Vagina (tissue), 2 donors: ENCODE data around the gene BEGAIN. TPM values are rescaled to one million over a fixed set of nuclear protein-coding genes. Genes with fewer than 3 reads are reported as not detected.
A peak's percentile ranks its signal among the peaks of the same experiment; 100 is the strongest.

ENCODE experiments used
- DNase-seq, 2 donors: peaks; one replicate each; pipeline ENCODE4 v3.0.0-alpha.2; 2017; ENCODE audit errors: extremely low spot score in 2 of 2
- H3K27ac ChIP-seq: fragments of 200-600 bp; sonication (generic); one replicate; pipeline ENCODE4 v1.5.1; 2019
- H3K27me3 ChIP-seq: fragments of 200-600 bp; sonication (generic); one replicate; pipeline ENCODE4 v1.5.1; 2019
- H3K36me3 ChIP-seq, 2 donors: fragments of 200-600 bp; sonication (generic); one replicate each; pipeline ENCODE4 v1.5.1; 2017 to 2019
- H3K4me1 ChIP-seq: fragments of 200-600 bp; sonication (generic); one replicate; pipeline ENCODE4 v1.5.1; 2019
- H3K4me3 ChIP-seq, 2 donors: fragments of 200-600 bp; sonication (generic); 1 replicate in 1 of 2; 2 replicates in 1 of 2; pipeline ENCODE4 v1.5.1; 2016 to 2019
- H3K9me3 ChIP-seq: fragments of 200-600 bp; sonication (generic); one replicate; pipeline ENCODE4 v1.5.1; 2019
- POLR2A ChIP-seq, 2 donors: fragments of 450-650 bp; IDR thresholded peaks; one replicate each; pipeline ENCODE4 v1.6.1; 2017; ENCODE audit warnings: antibody characterized with exemption in 2 of 2, mild to moderate bottlenecking in 2 of 2, moderate library complexity in 2 of 2
- POLR2AphosphoS5 ChIP-seq, 2 donors: sonication (generic); formaldehyde crosslinking; IDR thresholded peaks; one replicate each; pipeline ENCODE4 v1.9.0; 2017; ENCODE audit warnings: antibody characterized with exemption in 2 of 2, mild to moderate bottlenecking in 2 of 2, low read depth in 1 of 2; ENCODE audit not compliant: insufficient read depth in 1 of 2
- intact Hi-C: fragments of 100-400 bp; cut with DNase I; formaldehyde crosslinking; loops from one replicate; pipeline ENCODE4 v1.15.1; 2023
- total RNA-seq: library from RNA; depleted of rRNA; stranded (reverse); fragments of >200 nt; gene quantifications from one replicate; pipeline ENCODE4 v1.2.3, GENCODE V29; 2016
- TF ChIP-seq, protein P1 (sequence below), 3 experiments: fragments of 450-650 bp in 2 of 3; fragments of 200-600 bp in 1 of 3; sonication (generic) in 1 of 3; IDR thresholded peaks; one replicate each; pipeline ENCODE4 v1.5.1; 2017 to 2019; ENCODE audit warnings: antibody characterized with exemption in 3 of 3, mild to moderate bottlenecking in 2 of 3, moderate library complexity in 2 of 3

Gene BEGAIN
- total RNA-seq, 1 donor from 2014 or later: 3.4 TPM

DNA sequence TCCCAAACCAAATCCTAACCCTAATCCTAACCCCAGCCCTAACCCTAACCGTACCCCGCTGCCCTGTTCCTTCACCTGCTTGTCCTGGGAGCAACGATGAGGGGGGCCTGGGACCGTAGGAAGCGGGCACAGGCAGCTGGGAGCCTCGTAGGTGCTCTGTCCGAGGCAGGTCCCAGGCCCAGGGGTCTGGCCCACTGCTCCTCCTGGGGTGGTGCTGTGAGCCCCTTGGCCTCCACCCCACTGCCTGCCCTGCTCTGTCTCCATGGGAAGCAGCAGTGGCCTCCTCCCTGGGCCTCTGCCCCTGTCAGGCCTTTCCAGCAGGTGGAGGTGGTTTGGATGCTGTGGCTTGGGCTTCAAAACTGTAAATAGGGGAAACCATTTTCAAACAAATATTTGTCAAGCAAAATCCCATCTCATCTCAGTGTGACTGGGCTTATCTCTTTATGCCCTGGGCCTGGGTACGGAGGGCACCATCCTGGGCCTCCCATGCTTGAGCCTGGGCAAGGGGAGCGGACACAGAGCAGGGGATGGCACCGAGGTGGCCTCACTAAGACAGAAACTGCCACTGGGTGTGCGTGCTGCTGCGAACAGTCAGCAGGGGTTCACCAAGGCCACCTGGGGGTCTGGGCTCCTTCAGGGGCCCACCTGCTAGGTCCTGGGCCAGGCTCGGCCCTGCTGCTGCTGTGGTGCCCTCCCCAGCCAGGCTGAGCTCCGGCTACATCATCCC, 3.7 kb upstream of the BEGAIN start:
- TF ChIP-seq, protein P1, sequence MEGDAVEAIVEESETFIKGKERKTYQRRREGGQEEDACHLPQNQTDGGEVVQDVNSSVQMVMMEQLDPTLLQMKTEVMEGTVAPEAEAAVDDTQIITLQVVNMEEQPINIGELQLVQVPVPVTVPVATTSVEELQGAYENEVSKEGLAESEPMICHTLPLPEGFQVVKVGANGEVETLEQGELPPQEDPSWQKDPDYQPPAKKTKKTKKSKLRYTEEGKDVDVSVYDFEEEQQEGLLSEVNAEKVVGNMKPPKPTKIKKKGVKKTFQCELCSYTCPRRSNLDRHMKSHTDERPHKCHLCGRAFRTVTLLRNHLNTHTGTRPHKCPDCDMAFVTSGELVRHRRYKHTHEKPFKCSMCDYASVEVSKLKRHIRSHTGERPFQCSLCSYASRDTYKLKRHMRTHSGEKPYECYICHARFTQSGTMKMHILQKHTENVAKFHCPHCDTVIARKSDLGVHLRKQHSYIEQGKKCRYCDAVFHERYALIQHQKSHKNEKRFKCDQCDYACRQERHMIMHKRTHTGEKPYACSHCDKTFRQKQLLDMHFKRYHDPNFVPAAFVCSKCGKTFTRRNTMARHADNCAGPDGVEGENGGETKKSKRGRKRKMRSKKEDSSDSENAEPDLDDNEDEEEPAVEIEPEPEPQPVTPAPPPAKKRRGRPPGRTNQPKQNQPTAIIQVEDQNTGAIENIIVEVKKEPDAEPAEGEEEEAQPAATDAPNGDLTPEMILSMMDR (IDR thresholded peaks at IDR 0.05): no peak
- TF ChIP-seq POLR2AphosphoS5 (IDR thresholded peaks at IDR 0.05; ENCODE audit: insufficient read depth in 1 of 2, low read depth in 1 of 2) (no peak), POLR2A (IDR thresholded peaks at IDR 0.05) (no peak)
- Histone ChIP-seq H3K4me3 (no peak overlapping the region), H3K9me3 (no peaks in the 10 kb centered on the region), H3K27me3 (no peaks in the 10 kb centered on the region), H3K36me3 (no peaks in the 10 kb centered on the region), H3K27ac (no peak overlapping the region), H3K4me1 (peaks cover 13% of the 10 kb centered on the region)
- DNase-seq: no peak
- intact Hi-C loops: no loop called here

DNA sequence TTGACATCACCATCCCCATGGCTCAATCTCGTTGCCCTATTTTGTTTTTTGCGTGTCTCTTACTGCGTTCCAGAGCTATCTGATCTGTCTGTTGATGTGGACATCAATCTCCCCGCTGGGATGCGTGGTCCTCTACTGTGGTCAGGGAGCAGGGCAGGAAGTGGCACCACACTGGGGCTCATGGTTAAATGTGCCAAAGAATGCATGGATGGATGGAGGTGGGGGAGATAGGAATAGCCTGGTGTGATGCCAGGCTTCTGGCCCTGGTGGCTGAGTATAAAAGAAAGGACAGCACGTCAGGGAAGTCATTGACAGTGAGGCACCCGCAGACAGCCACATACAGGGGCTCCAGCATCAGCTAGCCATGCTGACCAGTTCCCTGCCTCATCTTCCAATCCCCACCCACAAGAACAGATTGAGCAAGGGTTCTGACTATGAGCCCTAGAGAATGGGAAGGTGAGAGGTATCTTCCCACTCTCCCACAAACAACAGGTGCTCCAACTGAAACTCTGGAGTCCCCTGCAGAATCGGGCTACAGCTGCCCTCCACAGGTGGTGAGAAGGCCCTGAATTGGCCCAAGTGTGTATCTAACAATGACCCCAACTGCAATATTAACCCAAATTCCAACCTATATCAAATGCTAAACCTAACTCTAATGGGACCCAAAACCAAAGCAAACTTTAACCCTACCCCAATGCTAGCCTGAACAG, 2.7 kb upstream of the BEGAIN start:
- DNase-seq: no peak
- TF ChIP-seq POLR2A (IDR thresholded peaks at IDR 0.05) (no peak), POLR2AphosphoS5 (IDR thresholded peaks at IDR 0.05; ENCODE audit: insufficient read depth in 1 of 2, low read depth in 1 of 2) (no peak)
- TF ChIP-seq, protein P1 (IDR thresholded peaks at IDR 0.05): no peak
- Histone ChIP-seq H3K36me3 (no peaks in the 10 kb centered on the region), H3K4me1 (peaks cover 13% of the 10 kb centered on the region), H3K27me3 (no peaks in the 10 kb centered on the region), H3K4me3 (no peak overlapping the region), H3K9me3 (no peaks in the 10 kb centered on the region), H3K27ac (no peak overlapping the region)
- intact Hi-C loops: no loop called here

DNA sequence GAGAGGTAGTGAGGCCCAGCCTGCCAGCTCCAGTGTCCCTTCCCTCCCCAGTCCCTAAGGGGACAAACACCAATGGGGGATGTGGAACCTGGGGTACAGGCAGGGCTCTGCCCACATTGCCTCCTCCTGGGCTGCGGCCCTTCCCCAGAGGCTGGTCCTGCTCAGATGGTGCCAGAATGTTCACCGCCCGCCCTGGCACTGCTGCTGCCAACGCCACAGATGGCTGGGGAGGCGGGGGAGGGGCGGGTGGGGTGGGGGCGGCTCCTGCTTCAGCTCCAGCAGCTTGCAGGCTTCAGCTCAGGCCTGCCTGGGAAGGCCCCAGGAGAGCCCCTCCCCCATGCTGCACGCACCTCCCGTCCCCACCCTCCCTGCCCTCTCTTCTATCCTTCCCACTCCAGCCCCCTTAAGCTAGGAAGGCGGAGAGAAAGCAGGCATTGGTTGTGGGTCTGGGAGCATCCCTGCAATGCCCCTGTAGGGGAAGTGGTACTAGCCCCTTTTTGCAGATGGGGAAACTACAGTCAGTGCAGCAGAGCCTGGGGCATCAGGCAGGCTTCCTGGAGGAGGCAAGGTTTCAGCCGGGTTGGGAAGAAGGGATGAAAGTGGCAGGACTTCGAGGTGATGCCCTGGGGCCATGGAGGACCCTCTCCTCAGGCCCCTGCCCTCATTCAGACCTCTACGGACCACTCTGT, 2.0 kb upstream of the BEGAIN start:
- no peaks in the 10 kb centered on the region for H3K9me3 ChIP-seq
- H3K4me1 ChIP-seq: peaks cover 13% of the 10 kb centered on the region
- H3K36me3 ChIP-seq: no peaks in the 10 kb centered on the region
- intact Hi-C loops: no loop called here
- H3K4me3 ChIP-seq: no peak overlapping the region
- TF ChIP-seq POLR2A (IDR thresholded peaks at IDR 0.05) (no peak), POLR2AphosphoS5 (IDR thresholded peaks at IDR 0.05; ENCODE audit: insufficient read depth in 1 of 2, low read depth in 1 of 2) (no peak)
- no peaks in the 10 kb centered on the region for H3K27me3 ChIP-seq
- no peak for DNase-seq
- H3K27ac ChIP-seq: no peak overlapping the region

DNA sequence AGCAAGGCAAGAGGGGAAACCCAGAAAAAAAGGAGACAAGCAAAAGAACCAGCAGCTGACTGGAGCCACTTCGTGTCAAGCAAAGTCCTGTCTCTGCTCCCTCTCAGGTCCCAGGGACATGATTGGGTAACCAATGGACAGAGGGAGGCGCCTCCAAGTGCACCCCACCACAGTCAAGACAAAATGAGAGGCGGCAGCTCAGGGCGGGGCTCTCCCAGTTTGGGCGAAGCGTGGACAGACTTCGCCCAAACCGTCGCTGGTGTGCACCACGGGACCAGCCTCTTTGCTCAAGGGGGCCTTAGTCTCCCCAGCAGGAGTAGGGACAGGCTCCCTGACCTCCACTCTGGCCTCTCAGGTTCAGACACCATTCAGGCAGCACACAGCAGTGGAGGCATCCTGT, 1.5 kb upstream of the BEGAIN start:
- Histone ChIP-seq H3K36me3 (no peaks in the 10 kb centered on the region), H3K4me3 (no peak overlapping the region), H3K9me3 (no peaks in the 10 kb centered on the region), H3K27me3 (no peaks in the 10 kb centered on the region), H3K27ac (no peak overlapping the region), H3K4me1 (peaks cover 13% of the 10 kb centered on the region)
- TF ChIP-seq, protein P1 (IDR thresholded peaks at IDR 0.05): no peak
- TF ChIP-seq POLR2AphosphoS5 (IDR thresholded peaks at IDR 0.05; ENCODE audit: insufficient read depth in 1 of 2, low read depth in 1 of 2) (no peak), POLR2A (IDR thresholded peaks at IDR 0.05) (no peak)
- no peak for DNase-seq
- intact Hi-C loops: no loop called here

DNA sequence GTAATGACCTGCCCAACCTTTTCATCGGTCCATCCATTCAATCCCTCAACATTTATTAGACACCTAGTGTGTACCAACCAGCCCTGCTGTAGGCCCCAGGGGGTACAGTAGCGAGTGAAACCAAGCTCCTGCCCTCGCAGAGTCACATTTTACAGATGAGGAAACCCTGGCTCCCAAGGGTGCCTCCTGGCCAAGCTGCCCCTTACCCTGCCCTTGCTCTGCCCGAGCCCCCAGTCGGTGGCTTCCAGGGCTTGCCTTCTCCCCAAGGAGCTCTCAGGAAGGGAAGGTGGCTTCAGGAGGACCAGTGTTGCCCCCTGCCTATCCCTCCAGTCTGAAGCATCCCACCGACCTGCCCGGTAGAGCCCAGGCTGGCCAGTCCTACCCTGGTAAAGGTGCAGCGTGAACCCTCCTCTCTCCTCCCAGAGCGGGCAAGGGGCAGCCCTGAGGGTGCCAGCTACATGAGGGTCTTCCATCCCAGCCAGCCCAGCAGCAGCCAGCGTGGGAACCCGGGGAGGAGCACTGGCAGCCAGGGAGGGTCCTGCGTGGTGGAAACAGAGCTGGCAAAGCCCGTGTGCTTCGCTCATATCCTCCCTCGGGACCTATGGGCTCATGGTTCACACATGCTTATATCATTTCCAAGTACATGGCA, 670 bp upstream of the BEGAIN start:
- H3K27ac ChIP-seq: no peak overlapping the region
- H3K4me3 ChIP-seq: peak overlapping the region in 1 of 2 donors; percentile 47
- no peak for DNase-seq
- no peaks in the 10 kb centered on the region for H3K9me3 ChIP-seq
- peaks cover 13% of the 10 kb centered on the region for H3K4me1 ChIP-seq
- intact Hi-C loops: no loop called here
- H3K36me3 ChIP-seq: no peaks in the 10 kb centered on the region
- TF ChIP-seq POLR2A (IDR thresholded peaks at IDR 0.05): no peak
- no peak for TF ChIP-seq POLR2AphosphoS5 (IDR thresholded peaks at IDR 0.05; ENCODE audit: insufficient read depth in 1 of 2, low read depth in 1 of 2)
- TF ChIP-seq, protein P1 (IDR thresholded peaks at IDR 0.05): no peak
- no peaks in the 10 kb centered on the region for H3K27me3 ChIP-seq
